RWPE1 (cell line): ENCODE results near the gene CLIC3.

ENCODE experiments used
- CTCF ChIA-PET: fragments of 350-600 bp; sonication (Branson Sonifier 250); formaldehyde crosslinking; extraction: SDS; loops from one replicate; lab custom pipeline; 2021; lab: Yijun Ruan, JAX
- POLR2A ChIA-PET: fragments of 400-600 bp; formaldehyde crosslinking; extraction: SDS; loops from one replicate; lab custom pipeline; 2020; ENCODE audit warnings: antibody characterized with exemption; ENCODE audit not compliant: low non-redundant PET; lab: Yijun Ruan, JAX
- DNase-seq: peaks from one replicate; pipeline ENCODE4 v3.0.0; 2012; ENCODE audit warnings: low spot score
- H3K27ac ChIP-seq: fragments of 450-650 bp; 2 replicates; pipeline ENCODE4 v1.5.1; 2017
- CTCF ChIP-seq: fragments of 450-650 bp; conservative IDR thresholded peaks from 2 replicates; pipeline ENCODE4 v1.5.1; 2017; ENCODE audit warnings: low read depth, mild to moderate bottlenecking

CLIC3 gene

DNA sequence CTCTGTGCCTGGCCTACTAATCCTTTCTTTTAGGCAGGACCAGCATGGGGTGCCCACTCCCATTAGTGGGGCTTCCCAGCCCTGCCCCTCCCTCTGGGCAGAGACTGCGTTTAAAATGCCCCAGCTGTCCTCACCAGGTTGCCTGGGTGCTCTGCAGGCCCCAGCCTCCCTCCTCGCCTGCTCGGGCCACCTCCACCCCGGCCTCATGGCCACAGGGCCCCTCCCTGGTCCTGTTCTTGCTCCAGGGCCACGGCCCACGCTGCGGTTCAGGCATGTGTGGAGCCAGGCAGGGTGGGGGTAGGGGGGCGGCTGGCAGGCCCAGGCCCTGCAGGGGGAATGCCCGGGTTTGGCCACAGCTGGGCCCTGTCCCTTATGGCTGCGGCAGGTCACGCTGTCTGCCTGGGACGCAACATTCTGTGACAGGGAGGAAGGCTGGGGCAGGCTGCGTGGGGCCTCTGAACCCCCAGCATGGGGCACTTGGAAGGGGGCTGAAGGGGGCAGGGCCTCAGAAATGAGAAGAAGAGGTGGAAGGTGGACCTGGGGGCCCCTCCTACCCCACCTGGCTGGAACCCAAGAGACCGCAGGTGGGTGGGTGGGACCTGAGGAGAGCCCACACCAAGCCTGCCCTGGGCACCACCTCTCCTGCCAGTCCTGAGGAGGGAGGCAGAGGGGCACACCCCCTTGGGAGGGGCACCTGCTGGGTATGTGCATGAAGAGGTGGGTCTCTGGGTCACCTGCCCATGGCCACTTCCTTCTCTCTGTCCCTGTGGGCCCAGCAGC is 44.6 kb downstream of the CLIC3 start, which contains the start of gene LCN12:
LCN12 (plus strand) TSS at position 733 of the 780 bp plus-strand sequence. CDS start 55 bp downstream, outside the sequence.
- DNase-seq = no peak
- ChIA-PET CTCF (interaction anchor here (1.2 to 3.0 kb wide), 2 partner anchors 83 to 93 kb away, joined by 3 to 20 read pairs; no protein-coding TSS in a partner anchor), POLR2A (no interaction called here)
- TF ChIP-seq CTCF = no peak
- H3K27ac ChIP-seq = peak within 1 kb of the TSS; percentile 89

GRCh38 chr9:136950656-136951276 is 45.6 kb downstream of the CLIC3 start:
- no peak for TF ChIP-seq CTCF
- CTCF ChIA-PET = interaction anchor here (0.6 to 3.0 kb wide), 4 partner anchors 19 to 212 kb away, joined by 3 to 20 read pairs (median 4); no protein-coding TSS in a partner anchor
- POLR2A ChIA-PET = interaction anchor here (0.6 kb wide), 1 partner anchor 22 kb away, joined by 8 read pairs; no protein-coding TSS in a partner anchor
- H3K27ac ChIP-seq = peak overlapping the region; percentile 89
- no peak for DNase-seq

- peak overlapping the region; percentile 89 for H3K27ac ChIP-seq
- POLR2A ChIA-PET = interaction anchor here (0.6 to 1.0 kb wide), 3 partner anchors 21 to 85 kb away, joined by 3 to 8 read pairs (median 8); partner anchors contain the start of gene PAXX
- CTCF ChIA-PET = interaction anchor here (0.6 to 3.0 kb wide), 6 partner anchors 50 to 213 kb away, joined by 3 to 20 read pairs (median 4); partner anchors contain the start of genes AJM1 and LCN8
- TF ChIP-seq CTCF = no peak; the same call in 1 of the 2 replicates
- DNase-seq = peak; percentile 100
Measured at GRCh38 chr9:136949817-136950655, 46.3 kb downstream of the CLIC3 start.

DNA sequence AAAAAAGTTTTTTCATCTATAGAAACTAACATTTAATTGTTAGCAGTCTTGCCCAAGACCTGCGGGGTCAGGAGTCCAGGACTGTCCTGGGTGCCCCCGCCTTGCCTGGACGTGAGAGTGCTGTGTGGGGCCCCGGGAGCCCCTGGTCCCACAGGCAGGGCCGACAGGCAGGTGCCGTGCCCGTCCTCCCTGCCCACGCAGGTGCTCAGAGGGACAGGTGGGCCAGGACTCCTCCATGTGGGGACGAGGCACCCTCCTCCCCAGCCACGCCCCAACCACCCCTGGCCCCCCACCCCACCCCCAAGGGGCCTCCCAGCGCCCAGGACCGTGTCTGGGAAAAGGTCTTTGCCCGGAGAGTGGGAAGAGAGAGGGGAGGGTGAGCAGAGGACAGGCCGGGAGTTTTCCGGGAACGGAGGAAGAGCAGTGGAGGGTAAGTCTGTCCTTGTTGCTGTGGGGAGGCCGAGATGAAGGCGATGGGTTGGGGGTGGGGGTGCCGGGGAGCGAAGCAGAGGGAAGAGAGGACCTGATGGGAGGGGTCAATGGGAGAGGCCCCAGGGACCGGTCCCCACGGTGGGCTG is 47.0 kb downstream of the CLIC3 start:
- peak overlapping the region; percentile 89 for H3K27ac ChIP-seq
- TF ChIP-seq CTCF = no peak
- ChIA-PET CTCF (interaction anchor here (0.6 to 3.0 kb wide), 5 partner anchors 51 to 191 kb away, joined by 3 to 20 read pairs (median 4); partner anchors contain the start of genes AJM1 and LCN8), POLR2A (interaction anchor here (0.7 to 1.0 kb wide), 3 partner anchors 43 to 86 kb away, joined by 3 to 8 read pairs (median 8); partner anchors contain the start of gene PAXX)
- no peak for DNase-seq

GRCh38 chr9:136947955-136948510 is 48.3 kb downstream of the CLIC3 start:
- peak; percentile 37 for DNase-seq
- ChIA-PET CTCF (interaction anchor here (0.6 to 5.9 kb wide), 15 partner anchors 9 to 839 kb away, joined by 3 to 97 read pairs (median 4); partner anchors contain the start of genes NPDC1 and PAXX), POLR2A (interaction anchor here (0.5 to 1.4 kb wide), 3 partner anchors 44 to 116 kb away, joined by 3 to 9 read pairs (median 3); partner anchors contain the start of gene PAXX)
- TF ChIP-seq CTCF = peak; percentile 86
- H3K27ac ChIP-seq = peak overlapping the region; percentile 89
